K562 (cell line): Measurements from ENCODE around the gene ABHD5. TPM values are rescaled to one million over a fixed set of nuclear protein-coding genes. Genes with fewer than 3 reads are reported as not detected.

Experiments used
- ASH1L ChIP-seq: fragments of 450-650 bp; IDR thresholded peaks from 2 replicates; pipeline ENCODE4 v1.6.1; 2018; ENCODE audit warnings: borderline replicate concordance, mild to moderate bottlenecking, low read depth; ENCODE audit not compliant: partially characterized antibody
- CCNT2 ChIP-seq: IDR thresholded peaks from 2 replicates; pipeline ENCODE4 v1.6.1; 2011; ENCODE audit warnings: borderline replicate concordance, low read depth, mild to moderate bottlenecking, moderate library complexity, mixed read lengths, low read length; ENCODE audit not compliant: insufficient read length; ENCODE audit errors: extremely low read depth
- ESRRB ChIP-seq: fragments of 250-450 bp; sonication (Bioruptor Pico); IDR thresholded peaks from 2 replicates; pipeline ENCODE4 v1.5.0; 2020; ENCODE audit warnings: mild to moderate bottlenecking, moderate library complexity, borderline replicate concordance
- ETV1 ChIP-seq: fragments of 450-650 bp; conservative IDR thresholded peaks from 2 replicates; pipeline ENCODE4 v1.6.1; 2016; ENCODE audit warnings: missing genetic modification characterization, control low read depth, low read depth, missing compliant biosample characterization
- MXI1 ChIP-seq: IDR thresholded peaks from 2 replicates; pipeline ENCODE4 v1.6.1; 2011; ENCODE audit warnings: low read depth, mild to moderate bottlenecking, improper control_type of control experiment, low read length
- NFE2 ChIP-seq: IDR thresholded peaks from 2 replicates; pipeline ENCODE4 v1.6.1; 2014; ENCODE audit warnings: antibody characterized with exemption, low read depth
- RBM34 ChIP-seq: fragments of 200-400 bp; formaldehyde crosslinking; IDR thresholded peaks from 2 replicates; pipeline ENCODE4 v1.6.1; 2018; ENCODE audit warnings: low read length, borderline replicate concordance; ENCODE audit not compliant: insufficient read depth
- SIX5 ChIP-seq, 2 experiments: IDR thresholded peaks; 2 replicates each; pipeline ENCODE4 v1.6.1; 2011; ENCODE audit warnings: low read length in 2 of 2, borderline replicate concordance in 1 of 2, low read depth in 1 of 2, mild to moderate bottlenecking in 1 of 2, moderate library complexity in 1 of 2; ENCODE audit not compliant: insufficient read depth in 1 of 2
- TCF7 ChIP-seq: sonication (generic); IDR thresholded peaks from 2 replicates; pipeline ENCODE4 v1.6.1; 2016; ENCODE audit warnings: antibody characterized with exemption, borderline replicate concordance
- ZBTB17 ChIP-seq: fragments of 450-650 bp; formaldehyde crosslinking; IDR thresholded peaks from 2 replicates; pipeline ENCODE4 v1.4.0; 2020; ENCODE audit warnings: mild to moderate bottlenecking
- ZEB2 ChIP-seq: fragments of 450-650 bp; IDR thresholded peaks from 2 replicates; pipeline ENCODE4 v1.6.1; 2016
- ZNF318 ChIP-seq, 2 experiments: fragments of 450-650 bp; IDR thresholded peaks; 2 replicates each; pipeline ENCODE4 v1.6.1; 2016; ENCODE audit warnings: mild to moderate bottlenecking in 2 of 2, borderline replicate concordance in 1 of 2, low read depth in 1 of 2, moderate library complexity in 1 of 2
- ZNF639 ChIP-seq, 2 experiments: fragments of 200-800 bp in 1 of 2; sonication (Bioruptor generic) in 1 of 2; sonication (generic) in 1 of 2; formaldehyde crosslinking in 1 of 2; IDR thresholded peaks in 1 of 2; conservative IDR thresholded peaks in 1 of 2; 2 replicates each; pipeline versions ENCODE4 v1.5.0 to v1.6.1; 2016 to 2020; ENCODE audit warnings: missing compliant biosample characterization in 1 of 2, missing genetic modification characterization in 1 of 2, missing genetic modification reagents in 1 of 2
- ZNF75A ChIP-seq: fragments of 450-650 bp; formaldehyde crosslinking; IDR thresholded peaks from 2 replicates; pipeline ENCODE4 v1.4.0; 2020; ENCODE audit warnings: mild to moderate bottlenecking
- ZZZ3 ChIP-seq: fragments of 450-650 bp; IDR thresholded peaks from 2 replicates; pipeline ENCODE4 v1.6.1; 2016; ENCODE audit warnings: antibody characterized with exemption, mild to moderate bottlenecking, moderate library complexity
- polyA plus RNA-seq, 8 experiments: library from polyadenylated mRNA; depleted of rRNA in 4 of 8; stranded (reverse) in 5 of 8; unstranded in 3 of 8; fragments of >200 nt; fragmentation: Nextera tagmentation in 2 of 8; fragmentation: Illumina TruSeq in 1 of 8; extraction: Ambion mirVana in 2 of 8; extraction: Trizol in 1 of 8; gene quantifications; 2 replicates each; pipeline versions ENCODE4 v1.2.1 to v1.2.3, GENCODE V29; 2011 to 2014; ENCODE audit warnings: inconsistent platforms in 1 of 8, missing spikeins in 1 of 8
- total RNA-seq, 7 experiments: library from RNA; depleted of rRNA in 6 of 7; stranded (reverse); fragments of >200 nt in 6 of 7; fragmentation: Illumina TruSeq in 2 of 7; extraction: Trizol in 2 of 7; gene quantifications; 2 replicates each; pipeline versions ENCODE4 v1.2.1 to v1.2.3, GENCODE V29; 2011 to 2021; ENCODE audit warnings: low replicate concordance in 1 of 7

The ABHD5 gene
- total and polyA plus RNA-seq, 9 of the 15 experiments (the other 6 are each of a cell fraction or from before 2014, with no cell fraction given), result 27.8 to 61.7 (median 39.9) TPM

- TF ChIP-seq ETV1 (tag) (0 out of 2 replicates have a peak, but pooled peaks have one; percentile 25), ZZZ3 (no peak), ZNF318 (IDR thresholded peaks at IDR 0.05; ENCODE audit: borderline replicate concordance in 1 of 2, low read depth in 1 of 2) (peak in 1 of 2 experiments; percentile 70; a peak in 1 of 4 replicates), MXI1 (no peak), ASH1L (no peak), ZEB2 (peak; percentile 20; the same call in 1 of the 2 replicates), ZNF639 (CRISPR knock-in tag; conservative IDR thresholded peaks at IDR 0.05 in 1 of 2, IDR thresholded peaks at IDR 0.05 in 1 of 2) (peak in 1 of 2 experiments; percentile 76; a peak in 2 of 4 replicates), RBM34 (no peak), TCF7 (peak; percentile 78), NFE2 (peak; percentile 83), ZNF75A (CRISPR knock-in tag) (peak; percentile 48; the same call in 1 of the 2 replicates), ZBTB17 (CRISPR knock-in tag) (no peak; the same call in 1 of the 2 replicates), ESRRB (CRISPR knock-in tag) (no peak), SIX5 (IDR thresholded peaks at IDR 0.05; ENCODE audit: borderline replicate concordance in 1 of 2, insufficient read depth in 1 of 2, low read depth in 1 of 2, low read length in 2 of 2) (no peak), CCNT2 (peak; percentile 82)
These were observed 79.8 kb downstream of the ABHD5 start (continued) for GRCh38 chr3:43770426-43771103.
